HG02840 (cell line): ENCODE results near the gene CDC42BPB.

ENCODE experiments used
- ATAC-seq: cut with Tn5 transposase; IDR thresholded peaks from one replicate; pipeline ENCODE4 v1.9.1; 2021; ENCODE audit warnings: mild to moderate bottlenecking, moderate library complexity, moderate number of reproducible peaks; ENCODE audit not compliant: unreplicated experiment, low FRiP score

Gene CDC42BPB

DNA sequence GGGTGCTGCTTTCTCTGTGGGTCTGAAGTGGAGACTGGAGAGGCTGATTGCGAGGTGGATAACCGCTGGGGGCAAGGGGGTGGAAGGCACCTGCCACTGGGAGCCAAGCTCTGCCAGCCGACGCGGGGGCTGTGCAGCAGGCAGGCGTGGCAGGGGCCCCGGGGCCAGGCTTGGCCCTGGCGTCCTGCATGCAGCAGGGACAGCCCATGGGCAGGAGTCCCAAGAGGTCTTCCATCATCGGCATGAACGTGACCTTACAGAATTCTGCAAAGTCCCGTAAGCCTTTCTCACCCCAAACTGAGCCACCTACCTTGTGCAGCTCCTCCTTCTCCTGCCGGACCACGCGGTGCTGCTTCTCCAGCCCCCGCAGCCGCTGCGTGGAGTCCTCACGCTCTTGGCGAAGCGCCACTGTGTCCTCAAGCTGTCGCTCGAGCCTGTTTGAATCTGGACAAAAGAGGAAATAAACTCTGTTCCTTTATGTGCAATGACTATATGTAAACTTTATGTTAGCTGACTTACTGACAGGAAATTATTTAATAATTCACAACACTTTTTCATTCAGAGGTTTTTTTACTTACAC lies 83.6 kb downstream of the CDC42BPB start:
- ATAC-seq, result no peak

DNA sequence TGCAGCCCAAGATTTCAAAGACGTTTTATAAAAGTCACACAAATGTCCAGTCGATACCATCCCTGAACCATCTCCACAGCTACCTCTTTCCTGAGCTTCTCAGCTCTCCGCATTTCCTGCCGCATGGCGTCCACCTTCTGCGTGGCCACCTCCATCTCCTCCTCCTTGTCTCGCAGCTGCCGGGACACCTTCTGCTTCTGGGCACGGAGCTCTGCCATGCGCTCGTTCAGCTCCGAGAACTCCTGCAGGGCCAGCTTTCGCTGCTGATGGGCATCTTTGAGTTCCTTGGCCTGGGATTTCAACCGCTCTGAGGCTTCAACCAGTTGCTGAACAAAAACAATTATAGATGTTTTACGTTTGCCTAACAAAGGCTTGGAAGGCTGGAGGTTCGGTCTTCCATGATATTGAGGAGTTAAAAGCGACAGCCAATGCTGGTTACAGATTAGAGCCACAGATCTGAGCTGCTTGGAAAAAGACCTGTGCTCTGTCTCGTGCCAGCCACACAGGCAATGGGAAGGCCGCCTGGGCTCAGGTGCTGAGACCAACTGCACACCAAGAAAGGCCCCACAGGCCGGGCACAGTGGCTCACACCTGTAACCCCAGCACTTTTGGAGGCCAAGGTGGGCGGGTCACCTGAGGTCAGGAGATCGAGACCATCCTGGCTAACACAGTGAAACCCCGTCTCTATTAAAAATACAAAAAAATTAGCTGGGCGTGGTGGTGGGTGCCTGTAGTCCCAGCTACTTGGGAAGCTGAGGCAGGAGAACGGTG lies 85.3 kb downstream of the CDC42BPB start:
- no peak for ATAC-seq

DNA sequence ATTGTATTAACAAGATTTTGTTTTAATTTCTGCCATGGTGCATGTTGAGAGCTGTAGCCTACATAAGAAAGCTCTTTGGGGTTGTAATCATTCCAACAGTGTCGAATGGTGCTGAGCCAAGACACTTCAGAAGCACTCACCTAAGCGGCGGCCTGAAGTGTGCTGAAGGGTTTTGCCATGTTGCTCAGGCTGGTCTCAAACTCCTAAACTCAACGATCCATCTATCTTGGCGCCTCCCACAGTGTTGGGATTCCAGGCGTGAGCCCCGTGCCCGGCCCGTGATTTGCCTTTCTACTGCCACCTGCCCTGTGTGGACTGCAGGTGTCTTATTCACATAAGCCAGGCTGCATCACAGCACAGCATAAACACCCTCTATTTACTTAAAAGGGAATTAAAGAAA lies 86.0 kb downstream of the CDC42BPB start:
- no peak for ATAC-seq

DNA sequence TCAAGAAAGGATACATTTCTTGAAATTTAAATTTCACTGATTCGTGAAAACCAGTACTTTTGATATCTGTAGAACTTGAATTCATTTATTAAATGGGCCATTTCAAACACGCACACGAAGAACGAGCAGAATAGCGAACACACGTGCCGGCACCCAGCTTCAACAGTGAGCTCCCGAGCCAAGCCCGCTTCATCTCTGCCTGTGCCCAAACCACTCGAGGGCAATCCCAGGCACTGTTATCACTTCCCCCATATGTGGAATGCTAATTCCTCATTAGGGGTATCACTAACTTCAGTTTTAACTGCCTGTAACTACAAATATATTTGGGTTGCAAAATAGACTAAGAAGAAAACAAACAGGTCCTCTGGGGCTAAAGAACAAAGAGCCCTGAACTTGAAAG lies 86.9 kb downstream of the CDC42BPB start:
- no peak for ATAC-seq

DNA sequence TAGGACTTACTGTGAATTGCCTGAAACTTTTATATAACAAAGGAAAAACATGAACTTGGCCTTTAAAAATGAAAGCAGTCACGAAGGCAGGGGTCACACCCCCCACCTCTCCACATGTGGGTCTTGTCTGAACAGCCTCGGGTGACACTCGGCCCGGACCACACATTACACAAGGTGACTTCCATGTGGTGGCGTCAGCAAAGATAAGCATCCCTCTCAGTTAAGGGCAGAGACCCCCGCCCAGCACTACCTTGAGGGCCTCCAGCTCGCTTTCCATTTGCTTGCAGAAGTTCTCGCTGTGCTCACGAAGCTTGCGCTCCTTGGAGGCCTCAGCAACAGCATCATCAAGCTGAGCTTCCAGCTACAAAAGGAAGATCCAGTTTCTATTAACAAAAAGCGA lies 87.4 kb downstream of the CDC42BPB start:
- ATAC-seq, result no peak

DNA sequence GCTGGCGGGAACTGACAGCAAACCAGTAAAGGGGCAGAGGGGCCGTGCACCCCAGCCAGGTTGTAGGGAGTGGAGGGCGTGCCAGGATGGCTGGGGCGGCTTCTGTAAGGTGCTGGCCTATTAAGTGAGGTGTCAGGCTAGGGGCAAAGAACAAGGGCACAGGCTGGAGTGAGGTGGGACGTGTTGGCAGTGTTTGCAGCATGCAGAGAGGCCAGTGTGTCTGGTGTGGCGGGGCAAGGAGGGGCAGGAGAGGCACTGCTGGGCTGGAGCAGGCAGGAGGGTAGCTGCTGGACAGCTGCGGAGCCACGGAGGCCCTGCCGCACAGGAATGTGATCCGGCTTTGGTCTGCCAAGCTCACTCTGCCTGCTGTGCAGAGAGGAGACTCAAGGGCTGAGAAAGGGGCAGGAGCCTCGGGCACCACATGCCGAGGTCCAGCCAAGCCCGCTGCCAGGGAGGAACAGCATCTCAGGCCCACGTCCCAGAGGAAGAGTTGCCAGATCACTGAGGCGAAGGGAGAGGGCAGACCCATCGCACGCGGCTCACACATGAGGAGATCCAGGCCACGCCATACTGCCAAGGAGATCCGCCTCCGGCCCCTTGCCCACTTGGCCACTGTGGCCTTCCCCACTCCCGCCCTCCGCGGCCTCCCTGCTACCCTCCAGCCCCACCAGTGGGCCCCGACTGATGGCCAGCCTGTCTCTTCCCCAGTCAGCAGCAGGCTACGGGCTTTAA lies 88.1 kb downstream of the CDC42BPB start:
- no peak for ATAC-seq

DNA sequence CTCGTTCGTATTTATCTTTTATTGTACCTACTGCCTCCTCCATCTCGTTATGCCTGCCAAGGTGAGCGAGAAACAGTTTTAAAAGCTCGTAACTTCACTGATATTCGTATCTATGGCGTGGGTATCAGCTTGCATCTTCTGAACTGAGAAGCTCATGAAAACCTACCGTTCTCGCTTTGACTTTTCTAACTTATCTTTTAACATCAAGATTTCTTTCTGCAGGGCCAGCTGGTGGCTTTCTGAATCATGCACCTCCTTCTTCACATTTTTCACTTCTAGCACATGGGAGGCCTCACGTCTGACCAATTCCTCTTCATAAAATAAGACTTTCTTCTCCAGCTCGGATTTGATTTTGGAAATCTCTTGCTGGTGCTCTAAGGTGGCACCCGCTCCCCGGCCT lies 89.0 kb downstream of the CDC42BPB start:
- no peak for ATAC-seq

DNA sequence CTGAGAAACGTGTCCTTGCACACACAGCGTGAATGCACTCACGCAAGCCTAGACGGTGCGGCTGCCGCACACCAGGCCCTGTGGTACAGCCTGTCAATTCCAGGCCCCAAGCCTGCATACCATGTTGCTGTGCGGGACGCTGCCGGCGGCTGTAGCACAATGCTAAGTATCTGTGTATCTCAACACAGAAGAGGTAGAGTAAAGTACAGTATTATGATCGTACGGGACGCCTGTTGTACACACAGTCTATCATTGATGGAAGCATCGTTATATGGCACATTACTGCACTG lies 89.9 kb downstream of the CDC42BPB start:
- no peak for ATAC-seq

DNA sequence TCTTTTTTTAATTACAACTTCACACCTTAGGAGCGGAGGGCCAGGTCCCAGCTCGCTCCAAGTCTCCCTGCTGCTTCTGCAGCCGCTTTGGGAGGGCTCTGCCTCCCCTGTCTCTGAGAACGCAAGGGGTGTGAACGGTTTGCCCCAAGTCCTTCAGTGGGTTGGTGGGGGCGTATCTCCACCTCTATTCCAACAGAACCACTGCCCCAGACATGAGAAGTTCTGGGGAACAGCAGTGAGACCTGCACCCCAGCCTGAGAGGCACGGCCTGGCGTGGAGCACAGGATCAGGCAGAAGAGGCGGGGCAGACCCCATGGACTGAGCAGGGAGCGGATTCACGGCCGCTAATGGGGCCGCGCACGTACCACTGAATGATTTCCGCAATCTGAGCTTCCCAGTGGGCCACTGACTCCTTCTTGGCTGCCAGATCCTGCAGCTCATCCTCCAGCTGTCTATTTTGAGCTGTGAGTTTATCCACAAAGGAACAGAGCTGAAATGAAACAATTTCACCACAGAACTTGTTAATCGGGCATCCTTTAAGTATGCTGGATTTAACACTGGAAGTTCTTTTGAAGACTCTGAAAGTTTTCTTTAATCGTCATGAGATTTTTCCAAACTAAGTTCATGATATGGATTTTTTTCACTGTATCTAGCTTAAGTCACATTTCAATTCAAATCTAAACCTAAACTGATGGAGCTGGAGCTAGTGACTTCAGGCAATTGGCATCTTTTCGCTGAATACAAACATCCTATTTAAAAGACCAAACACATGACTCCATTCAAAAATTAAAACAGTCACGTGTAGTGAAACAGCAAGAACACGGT lies 90.5 kb downstream of the CDC42BPB start:
- no peak for ATAC-seq

DNA sequence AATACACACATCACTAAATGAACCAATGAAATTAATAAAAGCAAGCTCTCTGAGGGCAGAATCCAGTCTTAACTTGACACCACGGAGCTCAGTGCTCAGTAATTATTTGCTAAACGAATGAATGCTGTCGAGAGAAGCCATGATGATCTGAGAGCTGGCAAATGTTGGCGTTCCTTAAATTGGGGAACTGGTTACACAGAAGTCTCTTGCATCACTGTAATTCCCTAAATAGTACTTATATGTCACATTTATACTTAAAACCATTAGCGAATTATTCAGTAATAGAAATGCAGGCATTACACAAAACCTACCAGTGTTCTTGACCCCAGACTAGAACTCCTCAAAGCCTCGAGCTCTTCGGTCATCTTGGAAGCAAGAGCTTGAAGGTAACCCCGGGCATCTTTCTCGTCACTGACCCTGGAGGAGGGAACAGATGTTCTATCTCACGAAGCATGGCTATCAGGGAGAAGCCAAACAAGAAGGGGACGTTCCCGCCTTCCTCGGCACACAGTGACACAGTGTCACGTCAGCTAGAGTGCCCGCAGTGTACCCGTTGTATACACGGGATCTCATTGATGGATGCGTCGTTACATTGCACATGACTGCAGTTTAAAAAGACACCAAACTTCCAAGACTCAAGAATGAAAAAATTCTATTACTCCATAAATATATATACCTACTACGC lies 91.2 kb downstream of the CDC42BPB start:
- no peak for ATAC-seq

DNA sequence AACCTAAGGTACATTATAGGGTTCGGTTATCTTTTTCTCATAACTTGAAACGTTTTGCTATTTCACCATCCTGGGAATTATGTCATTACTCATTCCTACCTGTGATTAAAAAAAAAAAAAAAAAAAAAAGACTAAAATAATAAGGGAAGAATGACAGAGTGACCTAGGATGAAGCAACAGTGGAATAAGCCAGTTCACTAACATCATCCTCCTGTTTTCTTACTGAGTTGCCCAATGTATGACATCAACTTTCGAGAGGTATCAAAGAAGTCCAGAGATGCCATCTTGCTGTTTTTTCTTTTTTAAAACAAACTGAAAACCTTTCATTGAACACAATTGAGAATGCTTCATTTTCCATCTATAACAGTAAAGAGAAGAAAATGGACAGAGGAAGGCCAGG lies 92.1 kb downstream of the CDC42BPB start:
- ATAC-seq, result no peak

DNA sequence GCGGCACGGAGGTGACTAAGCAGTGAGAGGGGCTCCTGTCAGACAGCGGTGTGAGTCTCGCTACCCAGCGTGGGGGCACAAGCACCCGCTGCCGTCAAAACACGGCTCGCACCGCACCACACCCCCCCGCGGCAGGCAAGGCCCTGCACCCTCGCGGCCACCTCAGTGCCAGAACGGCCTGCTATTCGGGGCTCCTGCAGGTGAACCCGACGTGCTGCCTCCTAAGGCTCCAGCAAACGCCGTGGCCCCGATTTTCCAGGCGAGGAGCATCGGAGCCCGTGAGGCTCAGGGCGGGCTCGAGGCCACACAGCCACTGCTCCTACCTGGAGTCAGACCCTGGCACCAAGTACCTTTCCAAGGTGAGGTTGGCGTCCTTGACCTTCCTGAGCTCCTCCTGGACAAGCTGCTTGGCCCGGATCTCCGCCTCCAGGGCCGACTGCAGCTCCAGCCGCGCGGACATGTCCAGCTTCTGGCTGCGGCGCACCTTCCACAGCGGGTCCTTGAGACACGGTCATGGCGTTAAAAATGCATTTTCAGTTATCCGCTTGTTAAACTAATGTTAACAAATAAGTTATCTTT lies 93.1 kb downstream of the CDC42BPB start:
- no peak for ATAC-seq

DNA sequence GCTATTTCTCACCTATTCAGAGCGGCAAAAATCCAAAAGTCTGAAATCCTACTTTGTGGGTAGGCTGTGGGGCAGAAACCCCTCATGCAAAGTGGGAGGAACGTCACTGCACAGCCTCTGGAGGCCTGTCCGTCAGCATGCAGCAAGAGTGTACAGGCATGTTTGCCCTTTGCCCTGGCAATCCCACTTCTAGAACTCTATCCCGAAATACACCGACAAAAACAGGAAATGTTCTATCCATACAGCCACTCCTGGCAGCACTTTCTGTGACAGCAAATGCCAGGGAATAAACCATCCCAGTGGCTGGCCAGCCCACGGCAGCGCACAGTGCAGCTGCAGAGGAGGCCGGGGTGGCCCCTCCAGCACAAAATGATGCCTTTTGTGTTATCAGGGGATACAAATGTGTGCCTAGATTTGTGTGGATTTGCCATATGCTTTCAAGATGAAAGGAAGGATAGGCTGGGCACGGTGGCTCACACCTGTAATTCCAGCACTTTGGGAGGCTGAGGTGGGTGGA lies 95.2 kb downstream of the CDC42BPB start:
- ATAC-seq, result no peak

DNA sequence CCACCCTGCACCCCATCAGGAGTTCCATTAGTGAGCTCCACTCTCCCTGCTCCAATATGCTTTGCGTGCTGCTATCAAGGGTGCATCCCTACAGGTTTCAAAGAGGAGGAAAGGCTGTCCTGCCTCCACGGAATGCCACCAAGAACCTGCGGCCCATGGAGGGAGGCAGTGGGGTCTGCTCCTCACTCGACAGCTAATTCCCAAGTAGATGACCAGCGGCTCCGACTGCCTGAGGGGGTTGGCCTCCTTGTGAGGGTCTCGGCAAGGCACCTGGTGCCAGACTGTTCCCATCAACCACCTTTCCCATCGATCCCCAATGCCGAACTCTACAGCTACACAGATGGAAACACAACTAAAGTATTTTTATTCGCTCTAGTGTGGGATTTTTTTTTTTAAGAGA lies 98.9 kb downstream of the CDC42BPB start:
- no peak for ATAC-seq

DNA sequence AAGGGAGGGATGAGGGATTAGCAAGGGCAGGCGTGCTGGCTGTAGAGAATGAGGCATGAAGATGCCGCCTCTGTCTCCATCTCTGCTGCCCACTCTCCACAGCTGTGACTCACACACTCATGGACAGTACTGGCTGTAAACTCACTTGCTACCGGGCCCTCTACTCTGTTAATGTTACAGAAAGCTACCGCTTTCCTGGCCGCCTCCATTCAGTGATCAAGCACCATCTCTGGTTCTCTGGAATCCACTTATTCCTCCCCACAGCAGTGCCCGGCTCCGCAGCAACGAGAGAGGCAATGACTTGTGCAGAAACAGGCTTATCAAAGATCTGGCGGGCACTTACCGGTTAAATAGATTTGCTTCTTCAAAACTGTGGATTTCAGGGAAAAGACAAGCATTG lies 100.1 kb downstream of the CDC42BPB start:
- no peak for ATAC-seq

DNA sequence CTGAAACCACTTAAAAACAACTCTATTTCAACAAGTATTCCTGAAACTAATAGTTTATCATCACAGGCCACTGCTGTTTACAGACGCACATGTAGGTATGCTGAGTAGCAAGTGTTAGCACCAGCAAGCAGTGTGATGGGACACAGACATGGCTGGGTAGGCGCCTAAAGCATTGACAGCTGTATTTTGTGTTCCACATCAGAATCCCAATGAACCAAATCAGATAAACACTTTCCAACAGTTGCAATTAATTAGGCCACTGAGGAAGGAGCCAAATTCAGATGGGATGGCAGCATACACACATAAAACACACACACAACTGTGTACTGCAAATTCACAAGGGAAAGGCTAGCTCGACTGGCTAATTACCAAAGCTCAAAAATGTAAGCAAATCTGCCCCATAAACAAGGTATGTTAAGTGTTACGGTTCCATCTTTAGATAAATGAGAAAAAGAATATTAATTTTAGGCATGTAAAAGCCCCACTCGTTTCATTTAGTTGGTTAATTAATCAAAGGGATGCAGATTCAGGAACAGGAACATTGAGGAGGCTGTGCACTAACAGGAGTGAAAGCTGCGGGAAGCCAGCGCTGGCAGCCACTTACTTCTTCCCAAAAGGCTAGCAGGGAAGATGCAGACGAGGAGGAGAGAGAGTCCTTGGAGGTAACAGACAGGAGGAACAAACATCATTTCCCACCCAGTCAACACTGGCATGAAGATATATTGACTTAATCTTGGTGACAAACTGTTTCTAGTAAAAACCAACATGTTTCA lies 101.5 kb downstream of the CDC42BPB start:
- no peak for ATAC-seq

DNA sequence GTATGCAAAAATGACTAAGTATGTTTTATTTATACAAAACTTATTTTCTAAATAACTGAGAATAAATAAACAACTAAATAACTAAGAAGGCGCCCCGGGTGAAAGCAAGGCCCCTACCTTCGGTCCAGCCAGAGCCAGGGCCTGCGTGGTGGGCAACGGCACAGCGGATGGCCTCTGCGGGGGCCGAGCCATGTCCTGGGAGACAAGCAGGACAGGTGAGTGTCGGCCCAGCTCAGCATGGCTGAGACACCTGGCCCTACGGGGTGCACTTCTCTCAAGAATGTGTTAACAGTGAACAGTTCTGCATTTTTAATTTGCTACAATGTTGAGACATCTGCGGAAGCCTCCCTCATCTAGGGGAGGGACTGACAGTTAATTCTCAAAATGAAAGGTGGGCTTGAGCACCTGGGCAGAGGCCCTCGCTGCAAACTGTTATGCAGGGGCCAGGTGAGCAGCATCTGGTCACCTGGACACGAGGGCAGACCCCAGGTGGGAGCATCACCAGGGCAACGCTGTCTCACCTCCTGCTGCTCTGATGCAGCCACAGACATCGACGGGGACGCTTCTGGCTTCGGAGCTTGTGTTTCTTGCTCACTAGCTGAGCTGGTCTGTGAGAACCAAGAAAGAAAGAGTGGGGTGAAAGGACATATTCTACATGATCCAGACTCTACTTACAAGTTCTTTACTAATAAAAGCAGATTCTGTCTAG lies 103.1 kb downstream of the CDC42BPB start:
- no peak for ATAC-seq

DNA sequence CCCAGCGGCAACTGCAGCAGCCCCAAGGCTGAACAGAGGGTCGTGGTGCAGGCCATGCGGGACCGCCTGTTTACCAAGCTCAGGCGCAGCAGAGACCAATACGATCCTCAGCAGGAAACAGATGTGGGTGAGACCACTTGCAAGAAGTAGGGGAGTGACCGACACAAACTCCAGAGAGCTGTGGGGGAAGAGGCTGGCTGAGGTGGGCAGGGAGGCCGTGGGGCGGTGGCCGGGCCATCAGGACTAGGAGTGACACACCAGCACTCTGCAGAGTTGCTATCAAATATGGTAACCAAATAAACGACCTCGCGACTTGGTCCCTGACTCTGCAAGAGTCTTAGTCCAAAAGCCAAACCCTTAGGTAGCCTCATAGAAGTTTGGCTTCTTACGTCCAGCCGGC lies 104.2 kb downstream of the CDC42BPB start:
- ATAC-seq, result no peak

DNA sequence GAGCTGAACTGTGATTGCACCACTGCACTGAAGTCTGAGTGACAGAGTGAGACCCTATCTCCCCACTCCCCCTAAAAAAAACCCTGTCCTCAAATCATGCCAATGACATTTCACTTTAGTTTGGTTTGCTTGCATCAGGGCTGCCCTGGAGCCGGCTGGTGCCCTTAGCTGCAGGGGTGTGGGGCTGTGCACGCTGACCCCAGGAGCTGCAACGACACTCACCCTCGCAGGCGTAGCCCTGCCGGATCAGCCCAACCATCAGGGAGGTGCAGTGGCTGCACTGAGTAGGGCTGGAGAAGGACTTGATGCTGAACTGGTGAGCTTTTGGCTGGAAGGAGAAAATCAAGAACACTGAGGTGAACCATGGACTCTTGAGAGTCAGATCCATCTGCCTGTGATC lies 105.1 kb downstream of the CDC42BPB start:
- no peak for ATAC-seq
